HCT116 (cell line): ENCODE results near the gene RBMS1. TPM values are rescaled to one million over a fixed set of nuclear protein-coding genes. Genes with fewer than 3 reads are reported as not detected.

Experiments used
- ATAC-seq: fragments of 200-7000 bp; cut with Tn5 transposase; 2 replicates; pipeline ENCODE4 v1.9.1; 2020; ENCODE audit warnings: mild to moderate bottlenecking, moderate library complexity
- BruUV-seq: library from RNA; stranded (reverse); fragments of 400-500 nt; replicated peaks from 2 replicates; lab custom pipeline; 2021; lab: Mats Ljungman, UMichigan
- CTCF ChIA-PET: fragments of 300-600 bp; sonication (Branson Sonifier 250); formaldehyde crosslinking; loops from one replicate; lab custom pipeline; 2021; ENCODE audit warnings: antibody characterized with exemption; lab: Charles Lee
- POLR2A ChIA-PET: fragments of 300-600, 350-600 bp; sonication (Branson Sonifier 250); formaldehyde crosslinking; loops from one replicate; lab custom pipeline; 2021; ENCODE audit warnings: antibody characterized with exemption; lab: Charles Lee
- RAD21 ChIA-PET, 2 experiments: fragments of 300-600 bp; sonication (Branson Sonifier 250); formaldehyde crosslinking; loops; one replicate each; lab custom pipeline; 2023; ENCODE audit warnings: low total read pairs in 2 of 2; ENCODE audit not compliant: uncharacterized antibody in 2 of 2, unreplicated experiment in 2 of 2, low non-redundant PET in 1 of 2; lab: Charles Lee
- DNase-seq: peaks from one replicate; pipeline ENCODE4 v3.0.0-alpha.2; 2010; ENCODE audit warnings: low read depth, low spot score
- H2AFZ ChIP-seq: fragments of 200-600 bp; shearing (Covaris generic), sonication (generic); 2 replicates; pipeline ENCODE4 v1.6.1; 2017; ENCODE audit warnings: low read depth, mixed run types, mixed read lengths, antibody characterized with exemption, low read length; ENCODE audit not compliant: poor library complexity, severe bottlenecking
- H3K27ac ChIP-seq: 2 replicates; pipeline ENCODE4 v1.5.1; 2012; ENCODE audit warnings: low read depth, low read length
- H3K27me3 ChIP-seq: fragments of 200-600 bp; sonication (generic); 2 replicates; pipeline ENCODE4 v1.6.1; 2016; ENCODE audit warnings: mixed run types, low read length, mixed read lengths; ENCODE audit not compliant: insufficient read depth
- H3K36me3 ChIP-seq, 2 experiments: fragments of 200-500 bp in 1 of 2; fragments of 200-600 bp in 1 of 2; sonication (Bioruptor generic) in 1 of 2; sonication (generic) in 1 of 2; 2 replicates each; pipeline versions ENCODE4 v1.5.1 to v1.6.1; 2014 to 2016; ENCODE audit warnings: low read length in 2 of 2, inconsistent platforms in 1 of 2, mixed read lengths in 1 of 2, mixed run types in 1 of 2; ENCODE audit not compliant: insufficient read depth in 2 of 2, control insufficient read depth in 1 of 2
- H3K4me1 ChIP-seq, 2 experiments: fragments of 200-600 bp in 1 of 2; sonication (generic) in 1 of 2; 2 replicates each; pipeline versions ENCODE4 v1.5.1 to v1.6.1; 2012 to 2017; ENCODE audit warnings: low read length in 2 of 2, inconsistent platforms in 1 of 2, mild to moderate bottlenecking in 1 of 2, mixed read lengths in 1 of 2, mixed run types in 1 of 2, moderate library complexity in 1 of 2; ENCODE audit not compliant: insufficient read depth in 2 of 2, control insufficient read depth in 1 of 2
- H3K4me2 ChIP-seq: fragments of 200-600 bp; sonication (generic); 2 replicates; pipeline ENCODE4 v1.6.1; 2017; ENCODE audit warnings: mixed run types, low read length, mixed read lengths
- H3K4me3 ChIP-seq, 2 experiments: fragments of 200-600 bp in 1 of 2; sonication (generic) in 1 of 2; replicated peaks in 1 of 2; 2 replicates each; pipeline ENCODE4 v1.5.1; 2011 to 2016; ENCODE audit warnings: low read length in 2 of 2, control low read depth in 1 of 2, low read depth in 1 of 2, mild to moderate bottlenecking in 1 of 2, mixed read lengths in 1 of 2, mixed run types in 1 of 2
- H3K79me2 ChIP-seq: fragments of 200-600 bp; sonication (generic); 2 replicates; pipeline ENCODE4 v1.6.1; 2017; ENCODE audit warnings: mild to moderate bottlenecking, mixed run types, low read length, moderate library complexity, mixed read lengths; ENCODE audit not compliant: insufficient read depth
- H3K9ac ChIP-seq: fragments of 200-600 bp; sonication (generic); 2 replicates; pipeline ENCODE4 v1.6.1; 2016; ENCODE audit warnings: low read length, mixed read lengths
- H3K9me2 ChIP-seq: fragments of 200-600 bp; sonication (generic), shearing (Covaris generic); 2 replicates; pipeline ENCODE4 v1.6.1; 2017; ENCODE audit warnings: mixed run types, mild to moderate bottlenecking, moderate library complexity; ENCODE audit not compliant: insufficient read depth
- H3K9me3 ChIP-seq, 2 experiments: fragments of 200-500 bp in 1 of 2; fragments of 200-600 bp in 1 of 2; sonication (Bioruptor generic) in 1 of 2; sonication (generic) in 1 of 2; 2 replicates each; pipeline ENCODE4 v1.6.1; 2014 to 2017; ENCODE audit warnings: low read length in 2 of 2, mixed read lengths in 2 of 2, inconsistent platforms in 1 of 2, low read depth in 1 of 2, mild to moderate bottlenecking in 1 of 2, mixed run types in 1 of 2, moderate library complexity in 1 of 2; ENCODE audit not compliant: control insufficient read depth in 1 of 2, insufficient read depth in 1 of 2
- H4K20me1 ChIP-seq: fragments of 200-600 bp; sonication (generic), shearing (Covaris generic); 2 replicates; pipeline ENCODE4 v1.6.1; 2017; ENCODE audit warnings: mixed run types, mild to moderate bottlenecking, moderate library complexity; ENCODE audit not compliant: insufficient read depth
- ATF3 ChIP-seq: IDR thresholded peaks from 2 replicates; pipeline ENCODE4 v1.6.1; 2012
- CBX3 ChIP-seq: IDR thresholded peaks from 2 replicates; pipeline ENCODE4 v1.6.1; 2012; ENCODE audit warnings: low read depth
- CEBPB ChIP-seq: IDR thresholded peaks from 2 replicates; pipeline ENCODE4 v1.6.1; 2012; ENCODE audit warnings: low read depth
- EGR1 ChIP-seq: IDR thresholded peaks from 2 replicates; pipeline ENCODE4 v1.6.1; 2012; ENCODE audit warnings: low read depth
- ELF1 ChIP-seq: IDR thresholded peaks from 2 replicates; pipeline ENCODE4 v1.6.1; 2012; ENCODE audit warnings: low read depth, borderline replicate concordance
- EZH2 ChIP-seq: fragments of 200-600 bp; sonication (generic); IDR thresholded peaks from 2 replicates; pipeline ENCODE4 v1.6.1; 2017; ENCODE audit warnings: antibody characterized with exemption, mixed run types
- EZH2phosphoT487 ChIP-seq: fragments of 200-600 bp; IDR thresholded peaks from 2 replicates; pipeline ENCODE4 v1.6.1; 2018; ENCODE audit warnings: antibody characterized with exemption, borderline replicate concordance
- JUND ChIP-seq: IDR thresholded peaks from 2 replicates; pipeline ENCODE4 v1.6.1; 2012
- POLR2A ChIP-seq: IDR thresholded peaks from 2 replicates; pipeline ENCODE4 v1.7.0; 2011; ENCODE audit warnings: borderline replicate concordance; ENCODE audit not compliant: insufficient read depth, insufficient read length; ENCODE audit errors: extremely low read depth
- RAD21 ChIP-seq: IDR thresholded peaks from 2 replicates; pipeline ENCODE4 v1.6.1; 2012; ENCODE audit warnings: low read depth, mild to moderate bottlenecking
- SIN3A ChIP-seq: IDR thresholded peaks from 2 replicates; pipeline ENCODE4 v1.6.1; 2012; ENCODE audit warnings: low read depth
- SP1 ChIP-seq: IDR thresholded peaks from 2 replicates; pipeline ENCODE4 v1.6.1; 2012; ENCODE audit warnings: low read depth
- SRF ChIP-seq: IDR thresholded peaks from 2 replicates; pipeline ENCODE4 v1.6.1; 2012; ENCODE audit warnings: low read depth
- YY1 ChIP-seq: IDR thresholded peaks from 2 replicates; pipeline ENCODE4 v1.6.1; 2011; ENCODE audit warnings: low read length, low read depth, moderate library complexity, mild to moderate bottlenecking; ENCODE audit not compliant: insufficient replicate concordance; ENCODE audit errors: extremely low read depth
- ZBTB33 ChIP-seq: IDR thresholded peaks from 2 replicates; pipeline ENCODE4 v1.6.1; 2011; ENCODE audit warnings: mild to moderate bottlenecking, low read length, moderate library complexity; ENCODE audit not compliant: insufficient replicate concordance; ENCODE audit errors: extremely low read depth
- ZFX ChIP-seq: fragments of 450-650 bp; IDR thresholded peaks from 2 replicates; pipeline ENCODE4 v1.6.1; 2017
- intact Hi-C: fragments of 100-400 bp; cut with micrococcal nuclease; formaldehyde crosslinking; loops from 2 replicates; pipeline ENCODE4 v1.10.0; 2022
- total RNA-seq: library from RNA; stranded (reverse); gene quantifications from one replicate; pipeline ENCODE4 v1.2.1, GENCODE V29; 2021; ENCODE audit not compliant: unreplicated experiment
- TF ChIP-seq, protein P1 (sequence below): IDR thresholded peaks from 2 replicates; pipeline ENCODE4 v1.6.1; 2012

Gene RBMS1
- total RNA-seq, 1 experiment from 2014 or later = 17.6 TPM

GRCh38 chr2:160336635-160337034, 157.0 kb downstream of the RBMS1 start:
- Histone ChIP-seq H3K9me2 (no peaks in the 10 kb centered on the region), H3K9me3 (no peaks in the 10 kb centered on the region), H3K4me2 (no peak overlapping the region), H4K20me1 (no peaks in the 10 kb centered on the region), H3K36me3 (no peaks in the 10 kb centered on the region), H3K4me3 (no peak overlapping the region), H3K9ac (no peak overlapping the region), H3K79me2 (no peaks in the 10 kb centered on the region), H3K27me3 (no peaks in the 10 kb centered on the region), H2AFZ (no peak overlapping the region), H3K4me1 (no peaks in the 10 kb centered on the region), H3K27ac (no peak overlapping the region)
- ATAC-seq (no peak), DNase-seq (no peak)
- POLR2A ChIA-PET = no interaction called here
- intact Hi-C loops = no loop called here
- TF ChIP-seq CBX3 (no peak), SIN3A (no peak), SP1 (no peak), EGR1 (no peak), JUND (no peak), ATF3 (no peak), POLR2A (no peak), RAD21 (no peak), EZH2phosphoT487 (no peak)
- TF ChIP-seq, protein P1, sequence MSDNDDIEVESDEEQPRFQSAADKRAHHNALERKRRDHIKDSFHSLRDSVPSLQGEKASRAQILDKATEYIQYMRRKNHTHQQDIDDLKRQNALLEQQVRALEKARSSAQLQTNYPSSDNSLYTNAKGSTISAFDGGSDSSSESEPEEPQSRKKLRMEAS = no peak
- RAD21 ChIA-PET = no interaction called here
- CTCF ChIA-PET = interaction anchor here (2.8 kb wide), 1 partner anchor 13 kb away, joined by 13 read pairs; no protein-coding TSS in a partner anchor
- no TSS peak for BruUV-seq

DNA sequence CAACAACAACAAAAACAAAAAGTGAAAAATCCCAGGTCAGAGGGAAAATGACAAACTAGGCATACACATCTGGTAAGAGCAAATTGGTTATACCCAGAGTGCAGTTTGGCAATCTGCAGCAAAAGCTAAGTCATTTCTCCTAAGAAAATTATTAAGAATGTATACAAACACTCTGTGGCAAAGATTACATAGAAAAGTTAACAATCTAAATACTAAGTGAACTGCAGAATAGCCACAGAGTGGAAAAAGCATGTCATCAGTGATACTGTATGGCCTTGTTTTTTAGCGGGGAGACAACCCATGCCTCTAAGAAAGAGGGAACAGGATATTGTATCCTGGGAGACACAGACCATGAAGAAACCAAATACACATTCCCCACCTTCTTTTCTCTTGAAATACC, 157.5 kb downstream of the RBMS1 start:
- Histone ChIP-seq H2AFZ (no peak overlapping the region), H3K9ac (no peak overlapping the region), H3K27me3 (no peaks in the 10 kb centered on the region), H3K36me3 (no peaks in the 10 kb centered on the region), H3K9me3 (no peaks in the 10 kb centered on the region), H3K4me2 (no peak overlapping the region), H3K4me3 (no peak overlapping the region), H3K79me2 (no peaks in the 10 kb centered on the region), H3K4me1 (no peaks in the 10 kb centered on the region), H3K9me2 (no peaks in the 10 kb centered on the region), H3K27ac (no peak overlapping the region), H4K20me1 (no peaks in the 10 kb centered on the region)
- DNase-seq (no peak), ATAC-seq (no peak)
- intact Hi-C loops = no loop called here
- ChIA-PET POLR2A (no interaction called here), RAD21 (no interaction called here), CTCF (interaction anchor here (1.4 to 2.8 kb wide), 2 partner anchors 12 to 658 kb away, joined by 3 to 13 read pairs; no protein-coding TSS in a partner anchor)
- TF ChIP-seq ZFX (no peak), ZBTB33 (no peak), ELF1 (no peak), EZH2 (no peak), SRF (no peak), YY1 (no peak), POLR2A (no peak), CEBPB (no peak)
- TF ChIP-seq, protein P1 = no peak
- no TSS peak for BruUV-seq
